Endometrium (tissue), 2 donors: ENCODE measurements around the gene C12orf57.
"Not testable (repeated sequence)": the region's sequence is repeated elsewhere in the genome, so short reads cannot be mapped to it uniquely, and the experiment has no call there.

ENCODE experiments used
- FAIRE-seq: peaks from 2 replicates; lab custom pipeline; 2012; peaks lifted over from hg19 to GRCh38; lab: Jason Lieb, UNC
- donor health status: control.
- donor health status: control.

The C12orf57 gene, protein sequence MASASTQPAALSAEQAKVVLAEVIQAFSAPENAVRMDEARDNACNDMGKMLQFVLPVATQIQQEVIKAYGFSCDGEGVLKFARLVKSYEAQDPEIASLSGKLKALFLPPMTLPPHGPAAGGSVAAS

DNA sequence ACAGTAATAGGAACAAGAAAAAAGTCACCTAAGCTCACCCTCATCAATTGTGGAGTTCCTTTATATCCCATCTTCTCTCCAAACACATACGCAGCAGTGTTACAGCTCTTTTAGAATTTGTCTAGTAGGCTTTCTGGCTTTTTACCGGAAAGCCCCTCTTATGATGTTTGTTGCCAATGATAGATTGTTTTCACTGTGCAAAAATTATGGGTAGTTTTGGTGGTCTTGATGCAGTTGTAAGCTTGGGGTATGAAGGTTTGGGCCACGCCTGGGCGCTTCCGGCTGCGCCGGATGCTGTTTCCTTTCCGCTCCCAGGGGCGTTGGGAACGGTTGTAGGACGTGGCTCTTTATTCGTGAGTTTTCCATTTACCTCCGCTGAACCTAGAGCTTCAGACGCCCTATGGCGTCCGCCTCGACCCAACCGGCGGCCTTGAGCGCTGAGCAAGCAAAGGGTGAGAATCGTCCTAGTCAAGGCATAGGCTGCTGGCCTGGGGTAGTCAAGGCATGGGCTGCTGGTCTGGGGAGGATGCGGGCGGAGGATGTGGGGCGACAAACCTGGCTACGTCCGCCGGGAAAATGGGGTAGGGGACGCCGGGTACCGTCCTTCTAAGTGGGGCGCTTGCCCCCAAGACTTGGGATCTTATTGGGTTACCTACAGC is at the start of gene C12orf57, which contains the start of gene RNU7-1:
TSS of gene C12orf57 (plus strand) at position 301 of the 659 bp plus-strand sequence. CDS start at position 401, 100 bp downstream.
TSS of gene RNU7-1 (plus strand) at position 95 of the 659 bp plus-strand sequence.
- peak; percentile 90 for FAIRE-seq

DNA sequence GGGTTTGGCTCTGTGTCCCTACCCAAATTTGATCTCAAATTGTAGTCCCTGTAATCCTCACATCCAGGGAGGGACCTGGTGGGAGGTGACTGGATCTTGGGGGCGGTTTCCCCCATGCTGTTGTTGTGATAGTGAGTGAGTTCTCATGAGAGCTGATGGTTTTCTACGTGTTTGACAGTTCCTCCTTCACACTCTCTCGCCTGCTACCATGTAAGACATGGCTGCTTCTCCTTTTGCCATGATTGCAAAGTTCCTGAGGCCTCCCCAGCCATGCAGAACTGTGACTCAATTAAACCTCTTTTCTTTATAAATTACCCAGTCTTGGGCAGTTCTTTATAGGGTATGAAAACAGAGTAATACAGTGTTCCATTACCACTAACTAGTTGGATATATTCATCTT is 49.5 kb upstream of the C12orf57 start:
- FAIRE-seq, result no peak

DNA sequence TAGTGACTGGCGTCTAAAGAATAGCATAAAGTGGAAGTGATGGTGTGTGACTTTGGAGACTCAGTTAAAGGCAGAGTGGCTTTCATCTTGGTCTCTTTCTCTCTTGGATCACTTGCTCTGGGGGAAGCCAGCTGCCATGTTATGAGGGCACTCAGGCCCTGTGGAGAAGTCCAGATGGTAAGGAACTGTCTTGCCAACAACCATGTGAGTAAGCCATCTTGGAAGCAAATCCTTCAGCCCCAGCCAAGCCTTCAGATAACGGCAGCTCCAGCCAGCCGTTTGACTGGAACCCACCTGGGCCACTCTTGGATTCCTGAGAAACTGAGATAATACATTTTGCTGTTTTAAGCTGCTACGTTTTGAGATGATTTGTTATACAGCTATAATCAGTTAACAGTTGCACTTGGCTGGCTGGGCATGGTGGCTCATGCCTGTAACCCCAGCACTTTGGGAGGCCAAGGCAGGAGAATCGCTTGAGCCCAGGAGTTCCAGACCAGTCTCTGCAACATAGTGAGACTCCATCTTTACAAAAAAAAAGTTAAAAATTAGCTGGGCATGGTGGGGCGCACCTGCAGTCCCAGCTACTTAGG is 46.9 kb upstream of the C12orf57 start:
- no peak for FAIRE-seq

DNA sequence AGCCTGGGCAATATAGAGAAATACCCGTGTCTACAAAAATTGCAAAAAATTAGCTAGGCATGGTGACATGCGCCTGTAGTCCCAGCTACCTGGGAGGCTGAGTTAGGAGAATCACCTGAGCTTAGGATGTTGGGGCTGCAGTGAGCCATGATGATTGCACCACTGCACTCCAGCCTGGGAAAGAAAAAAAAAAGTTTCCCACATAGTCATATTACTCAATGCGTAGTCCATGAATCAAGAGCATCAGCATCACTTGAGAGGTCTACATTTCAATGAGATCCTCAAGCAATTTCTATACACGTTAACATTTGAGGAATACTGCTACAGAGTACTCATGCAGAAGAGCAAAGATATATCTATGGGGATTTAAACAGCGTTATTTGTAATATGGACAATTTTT is 44.4 kb upstream of the C12orf57 start:
- no peak for FAIRE-seq

DNA sequence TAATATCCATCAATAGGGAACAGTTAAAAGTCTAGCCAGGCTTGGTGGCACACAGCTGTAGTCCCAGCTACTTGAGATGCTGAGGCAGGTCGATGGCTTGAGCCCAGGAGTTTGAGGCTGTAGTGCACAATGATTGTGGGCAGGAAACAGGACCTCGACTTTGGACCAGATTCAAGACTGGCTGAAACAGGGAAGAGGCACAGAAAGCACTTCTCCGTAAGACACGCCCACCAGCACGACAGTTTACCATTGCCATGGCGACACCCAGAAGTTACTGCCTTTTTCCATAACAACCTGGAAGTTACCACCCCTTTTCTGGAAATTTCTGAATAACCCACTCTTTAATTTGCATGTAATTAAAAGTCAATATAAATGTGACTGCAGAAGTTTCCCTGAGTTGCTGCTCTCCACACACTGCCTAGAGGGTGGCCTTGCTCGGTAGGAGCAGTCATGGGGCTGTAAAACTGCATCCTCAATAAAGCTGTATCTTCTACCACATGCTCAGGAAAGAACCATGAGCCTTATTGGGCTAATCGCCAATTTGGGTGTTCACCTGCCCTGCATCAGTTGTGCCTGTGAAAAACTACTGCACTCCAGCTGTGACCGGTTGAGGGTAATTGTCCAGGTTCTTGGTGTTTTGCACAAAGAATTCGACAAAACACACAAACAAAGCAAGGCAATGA is 43.8 kb upstream of the C12orf57 start:
- FAIRE-seq, result no peak

DNA sequence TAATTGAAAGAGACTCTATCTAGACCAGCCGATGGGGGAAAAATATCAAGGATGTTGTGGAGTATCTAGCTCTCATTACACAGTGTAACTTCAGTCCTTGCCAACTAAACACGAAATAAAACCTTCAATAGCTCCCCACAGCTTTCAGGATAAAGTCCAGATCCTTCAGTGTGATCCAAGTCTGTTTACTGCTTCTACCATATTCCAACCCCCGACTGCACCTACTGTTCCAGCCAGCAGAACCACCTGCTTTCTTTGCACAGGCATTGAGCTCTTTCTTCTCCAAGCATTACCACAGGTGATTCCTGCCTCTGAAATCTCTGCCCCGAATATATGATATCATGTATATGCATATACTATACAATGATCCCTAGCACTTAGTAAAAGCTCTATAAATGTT is 41.4 kb upstream of the C12orf57 start:
- FAIRE-seq, result no peak

DNA sequence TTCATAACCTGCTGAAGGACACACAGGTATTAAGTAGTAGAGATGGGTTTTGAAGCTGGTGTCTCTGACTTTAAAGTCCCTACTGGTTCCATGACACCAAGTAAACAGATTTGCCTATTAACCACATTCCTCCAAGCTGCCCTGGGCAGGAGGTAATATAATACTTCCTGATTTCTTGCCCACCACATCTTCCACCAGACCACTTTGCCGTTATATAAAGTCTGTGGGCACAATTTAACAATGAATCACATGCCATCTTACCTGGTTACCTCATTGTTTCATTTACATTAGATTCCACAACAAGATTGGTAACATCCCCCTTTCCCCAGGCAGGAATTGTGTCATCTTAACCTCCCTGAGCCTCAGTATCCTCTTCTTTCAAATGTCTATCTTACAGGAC is 40.1 kb upstream of the C12orf57 start:
- FAIRE-seq, result no peak

DNA sequence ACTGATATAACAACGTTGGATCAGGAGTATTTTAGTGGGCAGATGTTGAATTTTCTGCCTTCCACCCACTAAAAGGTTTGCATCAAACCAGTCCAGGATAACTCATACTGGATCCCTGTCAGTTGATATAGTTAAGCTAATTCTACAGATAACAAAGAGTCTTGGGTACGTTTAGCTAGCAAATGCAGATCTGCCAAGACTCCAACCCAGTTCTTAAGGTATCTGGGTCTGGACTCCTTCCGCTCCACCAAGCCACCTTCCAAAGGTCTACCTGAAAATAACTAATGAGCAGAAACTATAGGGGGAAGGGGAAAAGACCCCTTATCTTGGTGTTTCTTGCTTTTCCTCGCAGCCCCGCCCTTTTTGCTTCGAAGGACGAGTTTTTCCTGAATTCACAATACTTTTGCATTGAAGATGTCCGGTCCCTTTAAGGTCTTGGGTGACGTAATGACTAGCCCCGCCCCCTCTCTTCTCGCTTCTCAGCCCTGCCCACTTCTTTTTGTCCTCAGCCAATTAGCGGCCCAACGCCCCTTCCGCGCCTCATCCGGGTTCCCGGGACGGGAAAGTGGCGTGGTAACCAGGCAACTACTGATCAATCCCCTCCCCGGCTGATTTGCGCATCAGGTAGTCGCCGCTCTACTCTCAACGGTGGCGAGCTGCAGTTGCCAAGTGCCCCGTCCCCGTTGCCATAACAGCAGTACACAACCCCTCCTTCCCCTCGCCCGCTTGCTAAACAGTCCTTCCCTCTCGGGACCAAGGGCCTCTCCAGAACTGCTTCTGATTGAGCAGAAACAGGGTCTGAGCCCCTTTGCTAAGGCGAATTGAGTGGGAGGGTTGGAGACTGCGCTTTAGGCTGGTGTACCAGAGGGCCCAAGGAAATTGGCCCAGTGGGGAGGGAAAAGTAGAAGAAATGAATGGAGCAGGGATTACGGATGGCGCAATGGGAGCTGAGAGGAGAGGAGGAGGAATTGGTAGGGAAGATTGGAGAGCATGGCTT is 39.2 kb upstream of the C12orf57 start, which contains the start of gene LRRC23:
TSS of gene LRRC23 (plus strand) at position 543 of the 997 bp plus-strand sequence. CDS start 812 bp downstream, outside the sequence.
- peak; percentile 96 for FAIRE-seq

DNA sequence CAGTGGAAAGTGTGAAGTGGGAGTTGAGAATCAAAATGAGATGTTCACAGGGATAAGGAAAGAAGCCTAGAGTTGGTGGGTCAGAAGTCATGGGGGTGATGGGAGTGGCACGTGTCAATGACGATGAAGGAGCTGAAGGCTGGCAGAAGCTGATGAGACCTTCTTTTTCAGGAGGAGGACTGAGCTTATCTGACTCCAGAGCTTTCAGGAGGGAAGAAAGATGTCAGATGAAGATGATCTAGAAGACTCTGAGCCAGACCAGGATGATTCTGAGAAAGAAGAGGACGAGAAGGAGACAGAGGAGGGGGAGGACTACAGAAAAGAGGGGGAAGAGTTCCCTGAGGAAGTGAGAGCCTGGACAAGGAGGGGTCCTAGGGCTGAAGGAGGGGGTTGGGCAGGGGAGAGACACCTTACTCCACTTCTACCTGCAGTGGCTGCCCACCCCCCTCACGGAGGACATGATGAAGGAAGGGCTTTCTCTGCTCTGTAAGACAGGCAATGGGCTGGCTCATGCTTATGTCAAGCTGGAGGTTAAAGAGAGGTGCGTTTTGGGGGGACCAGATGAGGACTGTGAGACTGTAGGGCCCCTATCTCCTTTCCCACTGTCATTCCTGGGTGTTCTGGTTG is 38.3 kb upstream of the C12orf57 start:
- FAIRE-seq, result no peak

DNA sequence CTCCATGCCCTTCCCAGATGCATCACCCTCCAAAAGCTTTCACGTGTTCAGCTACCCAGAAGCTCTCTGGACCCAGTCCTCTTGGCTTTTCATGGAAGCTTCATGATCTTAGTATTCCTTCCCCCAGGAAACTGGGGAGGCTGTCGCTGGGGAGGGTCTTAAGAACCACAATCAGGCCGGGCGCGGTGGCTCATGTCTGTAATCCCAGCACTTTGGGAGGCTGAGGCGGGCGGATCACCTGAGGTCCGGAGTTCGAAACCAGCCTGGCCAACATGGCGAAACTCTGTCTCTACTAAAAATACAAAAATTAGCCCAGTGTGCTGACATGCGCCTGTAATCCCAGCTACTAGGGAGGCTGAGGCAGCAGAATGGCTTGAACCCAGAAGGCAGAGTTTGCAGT is 35.7 kb upstream of the C12orf57 start:
- FAIRE-seq, result not testable (repeated sequence)

DNA sequence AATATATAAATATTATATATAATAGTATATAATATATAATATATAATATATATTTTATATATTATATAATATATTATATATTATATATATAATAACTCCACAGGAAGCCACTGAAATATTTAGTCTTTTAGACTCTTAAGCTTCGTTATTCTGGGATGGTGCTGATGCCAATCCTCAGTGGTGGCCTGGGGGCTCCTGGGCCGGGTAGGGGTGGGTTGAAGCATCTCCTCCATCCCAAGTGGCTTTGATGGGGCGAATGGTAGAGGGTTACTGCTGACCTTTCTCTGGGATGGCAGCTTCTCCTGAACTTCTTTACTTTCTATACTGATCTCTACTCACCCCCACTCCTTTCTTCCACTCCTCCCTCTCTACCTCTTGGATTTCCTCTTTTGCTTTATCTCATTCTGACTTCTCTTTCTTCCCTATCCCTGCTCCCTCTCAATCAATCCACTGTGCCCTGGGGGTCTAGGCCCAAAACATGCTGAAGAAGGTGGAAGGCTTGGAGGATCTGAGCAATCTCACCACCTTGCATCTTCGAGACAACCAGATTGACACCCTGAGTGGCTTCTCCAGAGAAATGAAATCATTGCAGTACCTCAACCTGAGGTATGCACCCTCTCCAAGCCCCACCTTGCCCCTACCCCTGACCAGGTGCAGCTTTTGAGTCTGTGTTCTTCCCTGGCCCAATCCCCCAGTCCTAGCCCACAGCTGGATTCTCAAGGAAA is 34.2 kb upstream of the C12orf57 start:
- no peak for FAIRE-seq

DNA sequence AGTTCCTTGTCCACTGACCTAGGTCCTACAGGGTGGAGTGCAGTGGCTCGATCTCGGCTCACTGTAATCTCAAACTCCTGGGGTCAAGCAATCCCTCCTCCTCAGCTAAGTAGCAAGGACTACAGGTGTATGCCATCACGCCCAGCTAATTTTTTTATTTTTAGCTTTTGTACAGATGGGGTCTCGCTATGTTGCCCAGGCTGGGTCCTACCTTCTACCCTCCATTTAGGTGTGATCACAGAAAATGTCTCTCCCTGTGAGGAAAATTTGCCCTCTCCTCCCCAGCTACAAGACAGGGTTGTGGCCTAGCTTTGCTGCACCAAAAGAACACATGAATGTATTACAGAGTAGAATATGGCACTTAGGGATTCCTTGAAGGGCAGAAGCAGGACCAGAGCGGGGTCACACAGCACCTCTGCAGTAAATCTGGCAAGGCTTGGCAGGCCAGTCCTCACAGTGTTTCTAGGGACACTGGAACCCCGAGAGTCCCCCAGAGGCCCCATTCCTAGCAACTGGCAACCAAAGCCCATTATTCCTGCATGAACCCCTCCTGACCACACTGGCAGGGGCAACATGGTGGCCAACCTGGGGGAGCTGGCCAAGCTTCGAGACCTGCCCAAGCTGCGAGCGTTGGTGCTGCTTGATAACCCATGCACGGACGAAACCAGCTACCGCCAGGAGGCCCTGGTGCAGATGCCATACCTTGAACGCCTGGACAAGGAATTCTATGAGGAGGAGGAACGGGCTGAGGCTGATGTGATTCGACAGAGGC is 31.5 kb upstream of the C12orf57 start:
- no peak for FAIRE-seq

DNA sequence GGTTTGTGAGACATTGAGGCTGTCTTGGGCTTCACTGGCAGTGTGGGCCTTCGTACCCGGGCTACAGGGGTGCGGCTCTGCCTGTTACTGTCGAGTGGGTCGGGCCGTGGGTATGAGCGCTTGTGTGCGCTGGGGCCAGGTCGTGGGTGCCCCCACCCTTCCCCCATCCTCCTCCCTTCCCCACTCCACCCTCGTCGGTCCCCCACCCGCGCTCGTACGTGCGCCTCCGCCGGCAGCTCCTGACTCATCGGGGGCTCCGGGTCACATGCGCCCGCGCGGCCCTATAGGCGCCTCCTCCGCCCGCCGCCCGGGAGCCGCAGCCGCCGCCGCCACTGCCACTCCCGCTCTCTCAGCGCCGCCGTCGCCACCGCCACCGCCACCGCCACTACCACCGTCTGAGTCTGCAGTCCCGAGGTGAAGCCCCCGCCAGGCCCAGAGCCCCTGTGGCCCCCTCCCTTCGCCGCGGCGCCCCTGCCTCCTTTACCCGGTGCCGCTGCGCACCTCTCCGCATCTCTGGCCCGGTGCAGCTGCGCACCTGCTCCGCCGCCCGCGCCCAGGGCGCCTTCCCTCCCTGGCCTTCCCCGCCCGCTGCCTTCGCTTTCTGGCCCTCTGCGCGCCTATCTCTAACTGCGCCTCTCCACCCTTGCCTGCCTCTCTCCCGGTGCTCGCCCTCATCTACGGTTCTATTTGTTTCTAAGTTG is 29.4 kb upstream of the C12orf57 start, which contains the start of gene ENO2:
TSS of gene ENO2 (plus strand) at position 335 of the 701 bp plus-strand sequence. CDS start 1,253 bp downstream, outside the sequence.
- FAIRE-seq, result no peak

DNA sequence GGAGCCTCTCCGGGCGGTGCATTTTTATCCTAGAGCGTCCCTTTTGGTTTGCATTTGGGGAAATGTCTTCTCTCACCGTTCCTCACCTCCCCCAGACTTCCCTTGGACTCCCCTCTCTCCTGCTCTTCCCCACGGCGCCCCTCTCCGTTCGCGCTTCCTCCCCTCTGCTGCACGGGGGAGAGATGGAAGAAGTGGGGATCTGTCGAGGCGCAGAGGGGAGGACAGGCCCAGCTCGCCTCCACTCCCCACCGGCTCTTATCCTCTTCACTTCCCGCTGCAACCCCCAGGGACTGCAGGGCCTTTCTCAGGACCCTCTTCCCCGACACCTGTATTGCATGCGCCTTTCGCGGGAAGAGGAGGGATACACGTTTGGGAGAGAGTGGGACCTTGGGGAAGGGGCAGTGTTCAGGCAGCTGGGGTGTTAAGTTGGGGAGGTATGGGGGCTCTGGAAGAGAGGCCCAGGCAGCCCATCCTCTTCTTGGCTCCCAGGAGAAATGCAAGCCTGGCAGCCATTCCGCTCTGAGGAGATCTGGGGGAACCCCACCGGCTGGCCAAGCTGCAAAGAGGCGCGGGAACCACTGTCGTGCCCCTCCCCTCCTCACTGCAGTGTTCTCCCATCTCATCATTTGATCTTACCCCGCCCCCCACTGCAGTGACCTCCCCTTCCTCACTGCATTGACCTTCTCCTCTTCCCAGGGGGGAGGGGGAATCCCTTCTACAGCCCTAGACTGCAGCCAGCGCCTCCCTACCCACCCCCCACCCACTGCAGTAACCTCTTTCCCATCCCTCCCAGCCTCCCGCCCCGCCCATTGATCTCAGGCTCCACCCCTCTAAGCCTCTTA is 28.7 kb upstream of the C12orf57 start:
- no peak for FAIRE-seq

DNA sequence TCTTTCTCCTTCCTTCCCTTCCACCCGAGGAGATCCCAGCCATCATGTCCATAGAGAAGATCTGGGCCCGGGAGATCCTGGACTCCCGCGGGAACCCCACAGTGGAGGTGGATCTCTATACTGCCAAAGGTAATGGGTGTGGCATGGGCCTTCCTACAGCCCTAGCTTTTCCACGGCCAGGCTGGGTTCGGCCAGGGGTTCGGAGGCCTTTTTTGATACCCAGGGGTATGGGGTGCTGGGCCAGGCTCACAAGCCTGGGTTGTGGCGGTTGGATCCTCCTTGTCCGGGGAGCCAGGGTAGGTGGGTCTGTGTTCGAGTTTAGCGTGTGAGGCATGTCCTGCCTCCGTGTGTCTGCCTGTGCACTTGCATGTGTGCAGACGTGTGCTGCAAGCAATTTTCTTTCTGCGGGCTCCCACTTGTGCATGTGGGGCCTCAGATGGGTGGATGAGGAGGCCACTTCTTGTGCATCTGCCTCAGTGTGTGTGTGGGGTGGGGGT is 28.0 kb upstream of the C12orf57 start:
- no peak for FAIRE-seq

DNA sequence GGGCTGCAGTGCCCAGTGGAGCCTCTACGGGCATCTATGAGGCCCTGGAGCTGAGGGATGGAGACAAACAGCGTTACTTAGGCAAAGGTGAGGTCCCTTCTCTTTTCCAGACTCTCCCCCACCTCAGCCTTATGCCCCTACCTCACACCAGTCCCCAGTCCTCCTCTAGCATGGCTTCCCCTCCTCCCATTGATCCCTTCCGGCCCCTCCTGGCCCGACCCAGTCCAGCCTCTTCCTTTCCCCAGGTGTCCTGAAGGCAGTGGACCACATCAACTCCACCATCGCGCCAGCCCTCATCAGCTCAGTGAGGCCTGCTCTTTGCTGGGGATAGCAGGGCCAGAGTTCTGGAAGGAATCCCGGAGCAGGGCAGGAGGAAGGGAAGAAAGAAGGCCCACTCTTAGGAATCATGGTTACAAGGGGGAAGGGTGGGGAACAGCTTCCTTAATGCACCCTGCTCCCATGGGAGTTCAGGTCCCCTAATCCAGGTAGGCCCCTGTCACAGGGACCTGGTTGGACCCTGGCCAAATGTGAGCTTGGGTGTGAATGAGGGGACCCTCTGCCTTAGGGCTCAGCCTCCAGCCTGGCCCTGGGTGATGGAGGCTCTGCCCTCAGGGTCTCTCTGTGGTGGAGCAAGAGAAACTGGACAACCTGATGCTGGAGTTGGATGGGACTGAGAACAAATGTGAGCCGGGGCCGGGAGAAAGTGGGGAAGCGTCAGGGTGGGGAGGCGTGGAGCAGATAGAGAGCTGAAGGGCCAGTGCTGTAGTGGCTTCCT is 27.2 kb upstream of the C12orf57 start:
- no peak for FAIRE-seq
